Motor neuron (in vitro differentiated cells): ENCODE data around the gene GLI3. TPM values are rescaled to one million over a fixed set of nuclear protein-coding genes. Genes with fewer than 3 reads are reported as not detected.
A peak's percentile ranks its signal among the peaks of the same experiment; 100 is the strongest.

ENCODE experiments used
- ATAC-seq, 8 experiments: fragments of 200-7000 bp; cut with Tn5 transposase; replicated peaks in 6 of 8; 2 replicates each; pipeline ENCODE4 v1.8.0; 2021; ENCODE audit warnings: mild to moderate bottlenecking in 8 of 8, moderate library complexity in 8 of 8
- H3K27ac ChIP-seq, 2 donors: fragments of 250-450 bp; sonication (Bioruptor Pico); 2 replicates each; pipeline ENCODE4 v1.9.0; 2021; ENCODE audit warnings: antibody characterized with exemption in 2 of 2, mild to moderate bottlenecking in 2 of 2, moderate library complexity in 1 of 2
- H3K4me1 ChIP-seq, 2 donors: fragments of 250-450 bp; sonication (Bioruptor Pico); replicated peaks in 1 of 2; 2 replicates each; pipeline ENCODE4 v1.6.1; 2021; ENCODE audit warnings: antibody characterized with exemption in 2 of 2, mild to moderate bottlenecking in 2 of 2, moderate library complexity in 1 of 2
- H3K4me3 ChIP-seq, 5 donors: fragments of 250-450 bp; sonication (Bioruptor Pico); 2 replicates each; pipeline ENCODE4 v1.9.0; 2021; ENCODE audit warnings: antibody characterized with exemption in 5 of 5, mild to moderate bottlenecking in 5 of 5, moderate library complexity in 4 of 5
- WGBS, 10 experiments: fragments of 450-650 bp; shearing (Covaris generic); methylation state at CpG; one replicate each; pipeline ENCODE4 v1.0.0; 2022; 5-methylcytosine and 5-hydroxymethylcytosine counted together
- in situ Hi-C, 9 experiments: fragments of 400-800 bp; cut with MboI; loops; one replicate each; pipeline ENCODE4 v1.15.0; 2021; ENCODE audit warnings: low sequenced_read_pairs in 9 of 9, low pct_unique_long_range_greater_than_20kb in 2 of 9; ENCODE audit not compliant: unreplicated experiment in 9 of 9
- total RNA-seq, 8 experiments: library from RNA; unstranded; fragments of 300-600 nt; gene quantifications; 2 replicates each; pipeline versions ENCODE4 v1.2.3 to v1.2.4, GENCODE V29; 2022

The GLI3 gene
- total RNA-seq, 8 experiments from 2014 or later = 0.38 to 14.2 (median 4.7) TPM

GRCh38 chr7:42069590-42069989 lies 167.4 kb downstream of the GLI3 start:
- Histone ChIP-seq H3K4me3 (no peak overlapping the region), H3K27ac (no peak overlapping the region), H3K4me1 (peaks cover 51 to 73% of the 10 kb centered on the region in 2 donors)
- in situ Hi-C loops = no loop called here
- WGBS, 10 experiments = 80 to 100% (median 89%) methylated on average over 1 of the region's 1 CpG; no CpG with 5 or more reads in 4 of the 10 experiments
- no peak for ATAC-seq

GRCh38 chr7:42068554-42069280 lies 168.3 kb downstream of the GLI3 start:
- in situ Hi-C loops = no loop called here
- WGBS, 10 experiments = 0 to 98% (median 13%) methylated on average over 1 to 10 of the region's 11 CpGs
- no peak overlapping the region for H3K27ac ChIP-seq
- no peak overlapping the region for H3K4me3 ChIP-seq
- peaks cover 49 to 65% of the 10 kb centered on the region in 2 donors for H3K4me1 ChIP-seq
- peak in 5 of 8 experiments; percentile 19 to 78 (median 61) for ATAC-seq

- peak in 5 of 8 experiments; percentile 68 to 90 (median 79) for ATAC-seq
- WGBS, 10 experiments = 0 to 100% (median 16%) methylated on average over 2 to 7 of the region's 7 CpGs; no CpG with 5 or more reads in 1 of the 10 experiments
- Histone ChIP-seq H3K4me3 (no peak overlapping the region), H3K27ac (no peak overlapping the region), H3K4me1 (peaks cover 39 to 47% of the 10 kb centered on the region in 2 donors)
- in situ Hi-C loops = no loop called here
Observed at GRCh38 chr7:42065942-42066341, 171.1 kb downstream of the GLI3 start.

- Histone ChIP-seq H3K4me1 (peaks cover 39 to 43% of the 10 kb centered on the region in 2 donors), H3K4me3 (no peak overlapping the region), H3K27ac (no peak overlapping the region)
- in situ Hi-C loops = no loop called here
- no peak for ATAC-seq
Observed at GRCh38 chr7:42065015-42065414, 172.0 kb downstream of the GLI3 start.

- Histone ChIP-seq H3K4me3 (no peak overlapping the region), H3K4me1 (peaks cover 39 to 43% of the 10 kb centered on the region in 2 donors), H3K27ac (no peak overlapping the region)
- no peak for ATAC-seq
- WGBS, 10 experiments = 75 to 100% (median 93%) methylated on average over 1 to 2 of the region's 2 CpGs; no CpG with 5 or more reads in 3 of the 10 experiments
- in situ Hi-C loops = no loop called here
Observed at GRCh38 chr7:42064534-42064933, 172.5 kb downstream of the GLI3 start.

GRCh38 chr7:42059275-42059674 lies 177.7 kb downstream of the GLI3 start:
- no peak for ATAC-seq
- Histone ChIP-seq H3K27ac (no peak overlapping the region), H3K4me3 (no peak overlapping the region), H3K4me1 (peaks cover 0 to 6% of the 10 kb centered on the region in 2 donors)
- 50 to 100% (median 84%) methylated on average over 1 to 2 of the region's 2 CpGs for WGBS, 10 experiments
- in situ Hi-C loops = no loop called here

GRCh38 chr7:42057331-42057730 lies 179.7 kb downstream of the GLI3 start:
- H3K4me1 ChIP-seq = no peaks in the 10 kb centered on the region
- no peak for ATAC-seq
- in situ Hi-C loops = no loop called here
- no peak overlapping the region for H3K27ac ChIP-seq
- WGBS, 10 experiments = 50 to 100% (median 88%) methylated on average over 1 to 2 of the region's 2 CpGs; no CpG with 5 or more reads in 1 of the 10 experiments
- no peak overlapping the region for H3K4me3 ChIP-seq

- in situ Hi-C loops = no loop called here
Observed at GRCh38 chr7:42055171-42055570, 181.8 kb downstream of the GLI3 start.

GRCh38 chr7:42053834-42054233 lies 183.2 kb downstream of the GLI3 start:
- 88 to 100% (median 100%) methylated on average over 1 to 2 of the region's 2 CpGs; no CpG with 5 or more reads in 5 of the 10 experiments for WGBS, 10 experiments
- Histone ChIP-seq H3K4me3 (no peak overlapping the region), H3K27ac (no peak overlapping the region), H3K4me1 (no peaks in the 10 kb centered on the region)
- in situ Hi-C loops = no loop called here
- no peak for ATAC-seq

More at GRCh38 chr7:42055171-42055570, 181.8 kb downstream of the GLI3 start:
- Histone ChIP-seq H3K27ac (no peak overlapping the region), H3K4me1 (no peaks in the 10 kb centered on the region), H3K4me3 (no peak overlapping the region)
- 89 to 100% (median 100%) methylated on average over 1 to 5 of the region's 5 CpGs; no CpG with 5 or more reads in 2 of the 10 experiments for WGBS, 10 experiments
- no peak for ATAC-seq

- H3K4me1 ChIP-seq = no peaks in the 10 kb centered on the region
- no peak overlapping the region for H3K4me3 ChIP-seq
- H3K27ac ChIP-seq = no peak overlapping the region
- ATAC-seq = peak in 4 of 8 experiments; percentile 29 to 41 (median 38)
- in situ Hi-C loops = no loop called here
- 83 to 100% (median 95%) methylated on average over 1 to 5 of the region's 5 CpGs for WGBS, 10 experiments
Observed at GRCh38 chr7:42049761-42050160, 187.2 kb downstream of the GLI3 start.

GRCh38 chr7:42046483-42046882 lies 190.5 kb downstream of the GLI3 start:
- WGBS, 10 experiments = 30 to 100% (median 80%) methylated on average over 1 to 3 of the region's 3 CpGs; no CpG with 5 or more reads in 1 of the 10 experiments
- in situ Hi-C loops = no loop called here
- no peaks in the 10 kb centered on the region for H3K4me1 ChIP-seq
- ATAC-seq = no peak
- H3K4me3 ChIP-seq = no peak overlapping the region
- no peak overlapping the region for H3K27ac ChIP-seq

- Histone ChIP-seq H3K4me3 (no peak overlapping the region), H3K27ac (no peak overlapping the region), H3K4me1 (no peaks in the 10 kb centered on the region)
- no peak for ATAC-seq
- WGBS, 10 experiments = 33 to 100% (median 96%) methylated on average over 1 to 4 of the region's 4 CpGs
- in situ Hi-C loops = no loop called here
Observed at GRCh38 chr7:42045961-42046360, 191.0 kb downstream of the GLI3 start.

- no peak for ATAC-seq
- H3K27ac ChIP-seq = no peak overlapping the region
- 80 to 100% (median 91%) methylated on average over 1 to 8 of the region's 8 CpGs; no CpG with 5 or more reads in 1 of the 10 experiments for WGBS, 10 experiments
- in situ Hi-C loops = no loop called here
- H3K4me1 ChIP-seq = peaks cover 0 to 5% of the 10 kb centered on the region in 2 donors
- no peak overlapping the region for H3K4me3 ChIP-seq
Observed at GRCh38 chr7:42039921-42040320, 197.1 kb downstream of the GLI3 start.

GRCh38 chr7:42035210-42035609 lies 201.8 kb downstream of the GLI3 start:
- WGBS, 10 experiments = 0 to 100% (median 77%) methylated on average over 1 to 3 of the region's 3 CpGs; no CpG with 5 or more reads in 3 of the 10 experiments
- no peak overlapping the region for H3K4me3 ChIP-seq
- ATAC-seq = peak in 2 of 8 experiments; percentile 49 to 91
- no peak overlapping the region for H3K27ac ChIP-seq
- H3K4me1 ChIP-seq = peaks cover 0 to 1% of the 10 kb centered on the region in 2 donors
- in situ Hi-C loops = no loop called here
